OCI-LY7 (cell line): ENCODE data around the gene FLT3. TPM values are rescaled to one million over a fixed set of nuclear protein-coding genes. Genes with fewer than 3 reads are reported as not detected.

ENCODE experiments used
- BruUV-seq: library from RNA; stranded (reverse); fragments of 400-500 nt; replicated peaks from 2 replicates; lab custom pipeline; 2021; lab: Mats Ljungman, UMichigan
- CTCF ChIA-PET: fragments of 300-600 bp; sonication (Branson Sonifier 250); formaldehyde crosslinking; loops from one replicate; lab custom pipeline; 2022; ENCODE audit warnings: antibody characterized with exemption; ENCODE audit not compliant: unreplicated experiment; lab: Charles Lee
- POLR2A ChIA-PET: fragments of 300-600 bp; sonication (Branson Sonifier 250); formaldehyde crosslinking; loops from one replicate; lab custom pipeline; 2022; ENCODE audit warnings: antibody characterized with exemption; lab: Charles Lee
- DNase-seq: peaks from one replicate; pipeline ENCODE4 v3.0.0-alpha.2; 2015; ENCODE audit warnings: low spot score
- H2AFZ ChIP-seq: fragments of 200-600 bp; sonication (generic), shearing (Covaris generic); 2 replicates; pipeline ENCODE4 v1.6.1; 2014; ENCODE audit warnings: mild to moderate bottlenecking, antibody characterized with exemption, low read length, moderate library complexity
- H3K27ac ChIP-seq: fragments of 200-600 bp; sonication (generic); 2 replicates; pipeline ENCODE4 v1.5.1; 2014; ENCODE audit warnings: mixed run types, low read depth, mild to moderate bottlenecking, moderate library complexity, low read length, inconsistent platforms; ENCODE audit not compliant: poor library complexity, severe bottlenecking
- H3K36me3 ChIP-seq: fragments of 200-600 bp; sonication (generic); 2 replicates; pipeline ENCODE4 v1.6.1; 2014; ENCODE audit warnings: mild to moderate bottlenecking, antibody characterized with exemption, low read length, moderate library complexity, mixed read lengths; ENCODE audit not compliant: insufficient read depth
- H3K4me1 ChIP-seq: fragments of 200-600 bp; sonication (generic); 2 replicates; pipeline ENCODE4 v1.5.1; 2014; ENCODE audit warnings: mild to moderate bottlenecking, low read length; ENCODE audit not compliant: insufficient read depth, poor library complexity, severe bottlenecking
- H3K4me2 ChIP-seq: fragments of 200-600 bp; sonication (generic); 2 replicates; pipeline ENCODE4 v1.6.1; 2014; ENCODE audit warnings: mild to moderate bottlenecking, low read length
- H3K4me3 ChIP-seq: fragments of 200-600 bp; sonication (generic); 2 replicates; pipeline ENCODE4 v1.5.1; 2014; ENCODE audit warnings: mild to moderate bottlenecking, low read depth, low read length; ENCODE audit not compliant: poor library complexity, severe bottlenecking
- H3K79me2 ChIP-seq: fragments of 200-600 bp; sonication (generic); 2 replicates; pipeline ENCODE4 v1.6.1; 2016; ENCODE audit warnings: low read depth, mild to moderate bottlenecking, low read length, moderate library complexity, mixed read lengths; ENCODE audit not compliant: insufficient read depth
- H3K9me2 ChIP-seq: fragments of 200-600 bp; sonication (generic); 2 replicates; pipeline ENCODE4 v1.6.1; 2016; ENCODE audit warnings: mild to moderate bottlenecking, low read length, mixed read lengths; ENCODE audit not compliant: insufficient read depth
- H3K9me3 ChIP-seq: fragments of 200-600 bp; sonication (generic); 2 replicates; pipeline ENCODE4 v1.6.1; 2014; ENCODE audit warnings: mild to moderate bottlenecking, mixed run types, low read length, mixed read lengths
- H4K20me1 ChIP-seq: fragments of 200-600 bp; sonication (generic); 2 replicates; pipeline ENCODE4 v1.6.1; 2014; ENCODE audit warnings: mild to moderate bottlenecking, antibody characterized with exemption, low read length, moderate library complexity, mixed read lengths; ENCODE audit not compliant: insufficient read depth
- CTCF ChIP-seq: fragments of 200-600 bp; sonication (generic); conservative IDR thresholded peaks from 2 replicates; pipeline ENCODE4 v1.5.1; 2014; ENCODE audit warnings: mild to moderate bottlenecking, antibody characterized with exemption, low read length, moderate library complexity, mixed read lengths
- EZH2phosphoT487 ChIP-seq: fragments of 200-600 bp; sonication (generic); IDR thresholded peaks from 2 replicates; pipeline ENCODE4 v1.6.1; 2018; ENCODE audit warnings: low read depth, borderline replicate concordance, mild to moderate bottlenecking, mixed run types, antibody characterized with exemption, low read length, moderate library complexity, mixed read lengths
- intact Hi-C: fragments of 100-400 bp; cut with micrococcal nuclease; formaldehyde crosslinking; loops from one replicate; pipeline ENCODE4 v1.10.0; 2022; ENCODE audit not compliant: unreplicated experiment
- total RNA-seq, 2 experiments: library from RNA; depleted of rRNA in 1 of 2; stranded (reverse); fragments of >200 nt in 1 of 2; shearing (Covaris generic) in 1 of 2; gene quantifications; 2 replicates each; pipeline ENCODE4 v1.2.3, GENCODE V29; 2014 to 2022

The FLT3 gene
- total RNA-seq, 2 experiments from 2014 or later = not detected

- POLR2A ChIA-PET = no interaction called here
- Histone ChIP-seq H3K9me3 (no peaks in the 10 kb centered on the region), H3K9me2 (no peaks in the 10 kb centered on the region), H3K4me3 (no peak overlapping the region), H4K20me1 (no peaks in the 10 kb centered on the region), H3K79me2 (no peaks in the 10 kb centered on the region), H2AFZ (no peak overlapping the region), H3K27ac (no peak overlapping the region), H3K4me1 (no peaks in the 10 kb centered on the region), H3K36me3 (no peaks in the 10 kb centered on the region), H3K4me2 (no peak overlapping the region)
- no TSS peak for BruUV-seq
- no peak for TF ChIP-seq CTCF
- no peak for TF ChIP-seq EZH2phosphoT487
- intact Hi-C loops = no loop called here
- CTCF ChIA-PET = no interaction called here
- DNase-seq = no peak
Observed at GRCh38 chr13:27969866-27970229, 130.5 kb downstream of the FLT3 start.

GRCh38 chr13:27969082-27969865 is 131.1 kb downstream of the FLT3 start, which contains the start of gene CDX2:
TSS of gene CDX2 (minus strand) at chr13:27969315. CDS start at chr13:27969006, 309 bp downstream.
- H3K4me2 ChIP-seq = no peak within 1 kb of the TSS
- TF ChIP-seq CTCF (no peak), EZH2phosphoT487 (no peak)
- H3K36me3 ChIP-seq = no peaks in the 10 kb centered on the region
- no TSS peak for BruUV-seq
- intact Hi-C loops = no loop called here
- H3K79me2 ChIP-seq = no peaks in the 10 kb centered on the region
- POLR2A ChIA-PET = no interaction called here
- H3K4me3 ChIP-seq = no peak within 1 kb of the TSS
- H2AFZ ChIP-seq = no peak within 1 kb of the TSS
- H4K20me1 ChIP-seq = no peaks in the 10 kb centered on the region
- H3K27ac ChIP-seq = no peak within 1 kb of the TSS
- no peaks in the 10 kb centered on the region for H3K4me1 ChIP-seq
- H3K9me2 ChIP-seq = no peaks in the 10 kb centered on the region
- no peaks in the 10 kb centered on the region for H3K9me3 ChIP-seq
- CTCF ChIA-PET = no interaction called here
- no peak for DNase-seq

- POLR2A ChIA-PET = no interaction called here
- H3K4me1 ChIP-seq = no peaks in the 10 kb centered on the region
- CTCF ChIA-PET = no interaction called here
- no peaks in the 10 kb centered on the region for H3K9me3 ChIP-seq
- H3K27ac ChIP-seq = no peak overlapping the region
- H4K20me1 ChIP-seq = no peaks in the 10 kb centered on the region
- no peak overlapping the region for H2AFZ ChIP-seq
- H3K9me2 ChIP-seq = no peaks in the 10 kb centered on the region
- intact Hi-C loops = no loop called here
- TF ChIP-seq EZH2phosphoT487 (no peak), CTCF (no peak)
- no peak for DNase-seq
- no peak overlapping the region for H3K4me3 ChIP-seq
- no peaks in the 10 kb centered on the region for H3K79me2 ChIP-seq
- H3K4me2 ChIP-seq = no peak overlapping the region
- no peaks in the 10 kb centered on the region for H3K36me3 ChIP-seq
- BruUV-seq = no TSS peak
Observed at GRCh38 chr13:27968316-27969081, 131.9 kb downstream of the FLT3 start.
